Spleen (tissue), 11 donors: ENCODE measurements around the gene PTPRK. TPM values are rescaled to one million over a fixed set of nuclear protein-coding genes. Genes with fewer than 3 reads are reported as not detected.

Experiments
- DNase-seq: peaks from one replicate; pipeline ENCODE4 v3.0.0-alpha.2; 2020
- H3K27ac ChIP-seq, 8 donors: fragments of 200-600 bp; sonication (generic) in 7 of 8; 1 replicate in 4 of 8; 2 replicates in 4 of 8; pipeline versions ENCODE4 v1.5.0 to v1.8.0; 2016 to 2021; ENCODE audit warnings: inconsistent platforms in 4 of 8, mild to moderate bottlenecking in 4 of 8, moderate library complexity in 1 of 8
- H3K27me3 ChIP-seq, 7 donors: fragments of 200-600 bp; sonication (generic) in 6 of 7; replicated peaks in 1 of 7; 1 replicate in 4 of 7; 2 replicates in 3 of 7; pipeline versions ENCODE4 v1.5.0 to v1.8.0; 2016 to 2021; ENCODE audit warnings: inconsistent platforms in 3 of 7, mild to moderate bottlenecking in 1 of 7
- H3K36me3 ChIP-seq, 6 donors: fragments of 200-600 bp; sonication (generic) in 5 of 6; 1 replicate in 4 of 6; 2 replicates in 2 of 6; pipeline versions ENCODE4 v1.5.0 to v1.8.0; 2016 to 2021; ENCODE audit warnings: inconsistent platforms in 2 of 6
- H3K4me1 ChIP-seq, 6 donors: fragments of 200-600 bp; sonication (generic) in 5 of 6; 1 replicate in 3 of 6; 2 replicates in 3 of 6; pipeline versions ENCODE4 v1.5.0 to v1.8.0; 2016 to 2021; ENCODE audit warnings: inconsistent platforms in 3 of 6
- H3K4me3 ChIP-seq, 8 donors: fragments of 200-600 bp; sonication (generic) in 7 of 8; 1 replicate in 4 of 8; 2 replicates in 4 of 8; pipeline versions ENCODE4 v1.5.0 to v1.8.0; 2016 to 2021; ENCODE audit warnings: inconsistent platforms in 4 of 8, mild to moderate bottlenecking in 4 of 8, moderate library complexity in 2 of 8
- H3K9me3 ChIP-seq, 8 donors: fragments of 200-600 bp; sonication (generic) in 7 of 8; 1 replicate in 4 of 8; 2 replicates in 4 of 8; pipeline versions ENCODE4 v1.5.0 to v1.8.0; 2016 to 2021; ENCODE audit warnings: inconsistent platforms in 4 of 8
- POLR2A ChIP-seq, 3 donors: fragments of 450-650 bp; IDR thresholded peaks; one replicate each; pipeline ENCODE4 v1.5.1; 2017; ENCODE audit warnings: antibody characterized with exemption in 3 of 3, mild to moderate bottlenecking in 1 of 3
- POLR2AphosphoS5 ChIP-seq, 3 donors: sonication (generic); formaldehyde crosslinking; IDR thresholded peaks; one replicate each; pipeline ENCODE4 v1.5.1; 2017; ENCODE audit warnings: antibody characterized with exemption in 3 of 3
- WGBS, 5 donors: extraction: QIAGEN DNeasy Blood & Tissue Kit in 3 of 5; methylation state at CpG; one replicate each; pipeline versions ENCODE4 v1.1.5 to v1.1.7; 2013 to 2018; 5-methylcytosine and 5-hydroxymethylcytosine counted together
- intact Hi-C: fragments of 100-400 bp; cut with DNase I; formaldehyde crosslinking; loops from one replicate; pipeline ENCODE4 v1.15.0; 2023; ENCODE audit warnings: low total_unique reads
- polyA plus RNA-seq, 3 donors: library from polyadenylated mRNA; stranded (reverse); fragments of 200-250 nt; gene quantifications; one replicate each; pipeline ENCODE4 v1.2.1, GENCODE V29; 2013
- total RNA-seq, 7 donors: library from RNA; depleted of rRNA in 3 of 7; stranded (reverse); fragments of >200 nt in 3 of 7; fragmentation: NEBNext Ultra II Directional in 4 of 7; extraction: Animal tissue kit (Norgen Biotek cat#: 25700) in 4 of 7; gene quantifications; one replicate each; pipeline versions ENCODE4 v1.1.0 to v1.2.1, GENCODE V29; 2016 to 2021
- TF ChIP-seq, protein P1 (sequence below), 11 experiments: fragments of 200-600 bp in 7 of 11; fragments of 450-650 bp in 4 of 11; sonication (generic) in 4 of 11; IDR thresholded peaks in 8 of 11; conservative IDR thresholded peaks in 3 of 11; 1 replicate in 7 of 11; 2 replicates in 4 of 11; pipeline versions ENCODE4 v1.4.0 to v1.8.0; 2016 to 2021; ENCODE audit warnings: antibody characterized with exemption in 11 of 11, inconsistent platforms in 4 of 11, mild to moderate bottlenecking in 1 of 11
- donor health status: healthy with polysubstance abuse.
- donor health status: DM: no; HTN: no; CAD: no; lungs with moderate emphysema.
- donor health status: DM: no; HTN: no; CAD: no.
- donor health status: Bipolar disorder and iron deficiency.
- donor health status: healthy.
- donor health status: DM: no; HTN: no; CAD: no.
- donor health status: DM: yes; HTN: yes; CAD: no.

PTPRK gene
- total and polyA plus RNA-seq, 10 donors = 3.3 to 67.8 (median 34.0) TPM

DNA sequence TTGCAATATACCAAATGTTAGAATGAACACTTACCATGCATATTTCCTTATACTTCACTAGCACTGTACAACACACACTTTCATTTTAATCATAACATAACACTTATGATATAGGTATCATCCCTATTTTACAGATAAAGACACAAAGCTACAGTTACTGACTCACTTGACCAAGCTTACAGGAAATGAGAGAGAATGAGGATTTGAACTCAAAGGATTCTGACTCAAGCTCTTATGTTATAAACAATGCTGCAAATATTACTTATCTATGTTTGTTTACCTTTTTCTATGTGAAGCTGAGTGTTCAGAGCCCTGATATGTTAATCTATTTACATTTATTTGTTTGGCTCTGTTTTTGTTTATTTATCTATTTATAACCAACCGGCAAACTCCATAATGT lies 245.4 kb downstream of the PTPRK start:
- TF ChIP-seq, protein P1, sequence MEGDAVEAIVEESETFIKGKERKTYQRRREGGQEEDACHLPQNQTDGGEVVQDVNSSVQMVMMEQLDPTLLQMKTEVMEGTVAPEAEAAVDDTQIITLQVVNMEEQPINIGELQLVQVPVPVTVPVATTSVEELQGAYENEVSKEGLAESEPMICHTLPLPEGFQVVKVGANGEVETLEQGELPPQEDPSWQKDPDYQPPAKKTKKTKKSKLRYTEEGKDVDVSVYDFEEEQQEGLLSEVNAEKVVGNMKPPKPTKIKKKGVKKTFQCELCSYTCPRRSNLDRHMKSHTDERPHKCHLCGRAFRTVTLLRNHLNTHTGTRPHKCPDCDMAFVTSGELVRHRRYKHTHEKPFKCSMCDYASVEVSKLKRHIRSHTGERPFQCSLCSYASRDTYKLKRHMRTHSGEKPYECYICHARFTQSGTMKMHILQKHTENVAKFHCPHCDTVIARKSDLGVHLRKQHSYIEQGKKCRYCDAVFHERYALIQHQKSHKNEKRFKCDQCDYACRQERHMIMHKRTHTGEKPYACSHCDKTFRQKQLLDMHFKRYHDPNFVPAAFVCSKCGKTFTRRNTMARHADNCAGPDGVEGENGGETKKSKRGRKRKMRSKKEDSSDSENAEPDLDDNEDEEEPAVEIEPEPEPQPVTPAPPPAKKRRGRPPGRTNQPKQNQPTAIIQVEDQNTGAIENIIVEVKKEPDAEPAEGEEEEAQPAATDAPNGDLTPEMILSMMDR (IDR thresholded peaks at IDR 0.05 in 8 of 11, conservative IDR thresholded peaks at IDR 0.05 in 3 of 11) = no peak
- no peak for TF ChIP-seq POLR2A (IDR thresholded peaks at IDR 0.05)
- TF ChIP-seq POLR2AphosphoS5 (IDR thresholded peaks at IDR 0.05) = no peak
- intact Hi-C loops = no loop called here
- DNase-seq = no peak
- H3K9me3 ChIP-seq = no peaks in the 10 kb centered on the region
- H3K4me1 ChIP-seq = no peaks in the 10 kb centered on the region
- no peaks in the 10 kb centered on the region for H3K36me3 ChIP-seq
- H3K4me3 ChIP-seq = no peak overlapping the region
- no peak overlapping the region for H3K27ac ChIP-seq
- 86 to 98% (median 96%) methylated on average over 1 of the region's 1 CpG for WGBS, 5 donors
- H3K27me3 ChIP-seq = no peaks in the 10 kb centered on the region

DNA sequence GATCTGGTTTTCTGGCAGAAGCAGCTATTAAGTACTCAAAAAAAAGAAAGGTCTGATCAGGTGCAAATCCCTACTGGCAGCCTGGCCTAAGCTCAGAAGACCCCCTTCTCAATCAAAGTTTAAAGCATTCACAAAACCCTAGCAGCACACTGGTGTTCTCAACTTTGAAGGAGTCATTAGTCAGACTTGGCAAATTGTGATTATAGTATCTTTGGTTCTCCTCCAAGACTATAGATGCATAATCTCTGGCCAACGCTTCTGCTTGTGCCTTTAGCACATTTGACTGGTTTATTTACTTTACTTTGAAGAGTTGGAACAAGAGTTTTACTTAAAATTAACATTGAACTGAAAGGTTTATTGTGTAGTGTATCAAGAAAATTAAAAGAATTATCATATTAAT lies 248.9 kb downstream of the PTPRK start:
- H3K27ac ChIP-seq = no peak overlapping the region
- H3K36me3 ChIP-seq = no peaks in the 10 kb centered on the region
- H3K4me1 ChIP-seq = no peaks in the 10 kb centered on the region
- DNase-seq = no peak
- TF ChIP-seq POLR2A (IDR thresholded peaks at IDR 0.05) (no peak), POLR2AphosphoS5 (IDR thresholded peaks at IDR 0.05) (no peak)
- TF ChIP-seq, protein P1 (IDR thresholded peaks at IDR 0.05 in 8 of 11, conservative IDR thresholded peaks at IDR 0.05 in 3 of 11) = no peak
- no peaks in the 10 kb centered on the region for H3K27me3 ChIP-seq
- intact Hi-C loops = no loop called here
- H3K9me3 ChIP-seq = no peaks in the 10 kb centered on the region
- WGBS, 5 donors = 83 to 95% (median 87%) methylated on average over 1 of the region's 1 CpG
- no peak overlapping the region for H3K4me3 ChIP-seq

DNA sequence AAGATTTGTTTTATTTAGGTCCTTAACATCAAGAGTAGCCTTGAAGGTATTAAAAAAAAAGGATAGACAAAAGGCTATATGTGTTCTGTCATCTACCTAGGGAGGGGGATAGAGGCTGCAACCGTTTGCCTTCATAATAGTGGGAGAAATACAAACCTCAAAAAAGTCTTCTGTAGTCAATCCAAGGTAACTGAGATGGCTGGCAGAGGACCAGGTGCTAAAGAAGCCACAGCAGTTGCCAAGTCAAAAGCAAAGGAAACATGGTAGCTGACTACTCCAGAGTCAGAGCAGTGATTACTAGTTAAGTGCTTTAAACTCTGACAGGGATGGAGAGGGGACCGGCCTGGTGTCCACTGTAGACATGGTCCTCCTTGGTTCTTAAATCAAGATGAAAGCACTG lies 249.4 kb downstream of the PTPRK start:
- 74 to 87% (median 82%) methylated on average over 2 of the region's 2 CpGs for WGBS, 5 donors
- DNase-seq = no peak
- Histone ChIP-seq H3K27me3 (no peaks in the 10 kb centered on the region), H3K4me1 (no peaks in the 10 kb centered on the region), H3K36me3 (no peaks in the 10 kb centered on the region), H3K4me3 (no peak overlapping the region), H3K27ac (no peak overlapping the region), H3K9me3 (no peaks in the 10 kb centered on the region)
- TF ChIP-seq, protein P1 (IDR thresholded peaks at IDR 0.05 in 8 of 11, conservative IDR thresholded peaks at IDR 0.05 in 3 of 11) = no peak
- no peak for TF ChIP-seq POLR2AphosphoS5 (IDR thresholded peaks at IDR 0.05)
- TF ChIP-seq POLR2A (IDR thresholded peaks at IDR 0.05) = no peak
- intact Hi-C loops = no loop called here

DNA sequence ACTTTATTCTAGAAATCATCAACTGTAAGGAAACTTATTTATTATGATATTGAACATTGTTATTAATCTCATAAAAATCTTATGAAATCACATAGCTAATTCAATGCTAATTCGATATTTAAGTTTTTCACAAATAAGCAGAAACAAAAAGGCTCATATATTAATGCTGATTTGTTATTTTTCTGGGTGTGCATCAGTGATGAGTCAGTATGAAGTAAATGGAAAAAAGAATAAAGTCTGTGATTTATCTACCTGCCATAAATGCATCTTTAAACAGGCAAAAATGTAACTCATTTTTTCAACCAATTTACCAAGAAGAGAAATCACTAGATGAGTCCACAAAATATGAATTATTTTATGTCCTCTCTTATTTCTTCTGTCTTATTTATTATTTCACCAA lies 253.5 kb downstream of the PTPRK start:
- intact Hi-C loops = no loop called here
- no peaks in the 10 kb centered on the region for H3K27me3 ChIP-seq
- H3K4me1 ChIP-seq = no peaks in the 10 kb centered on the region
- DNase-seq = no peak
- no peaks in the 10 kb centered on the region for H3K36me3 ChIP-seq
- TF ChIP-seq POLR2AphosphoS5 (IDR thresholded peaks at IDR 0.05) (no peak), POLR2A (IDR thresholded peaks at IDR 0.05) (no peak)
- TF ChIP-seq, protein P1 (IDR thresholded peaks at IDR 0.05 in 8 of 11, conservative IDR thresholded peaks at IDR 0.05 in 3 of 11) = no peak
- 76 to 95% (median 88%) methylated on average over 1 of the region's 1 CpG for WGBS, 5 donors
- H3K4me3 ChIP-seq = no peak overlapping the region
- no peak overlapping the region for H3K27ac ChIP-seq
- H3K9me3 ChIP-seq = peaks cover 0 to 8% (median 0%) of the 10 kb centered on the region in 8 donors
